H9 (cell line): ENCODE data around the gene PLOD1. TPM values are rescaled to one million over a fixed set of nuclear protein-coding genes. Genes with fewer than 3 reads are reported as not detected.
"Not testable (repeated sequence)": the region's sequence is repeated elsewhere in the genome, so short reads cannot be mapped to it uniquely, and the experiment has no call there.

ENCODE experiments used
- DNase-seq: peaks from one replicate; pipeline ENCODE4 v3.0.0-alpha.2; 2017
- H2AFZ ChIP-seq: one replicate; pipeline ENCODE4 v1.6.1; 2013; ENCODE audit warnings: mild to moderate bottlenecking, low read length, control low read depth, moderate library complexity
- H2AK5ac ChIP-seq: 2 replicates; pipeline ENCODE4 v1.6.1; 2013; ENCODE audit warnings: low read length, control low read depth, mixed read lengths; ENCODE audit not compliant: insufficient read length
- H2BK120ac ChIP-seq: one replicate; pipeline ENCODE4 v1.6.1; 2013; ENCODE audit warnings: low read depth, mild to moderate bottlenecking, low read length, control low read depth, inconsistent platforms; ENCODE audit not compliant: poor library complexity, severe bottlenecking
- H2BK12ac ChIP-seq: 2 replicates; pipeline ENCODE4 v1.6.1; 2013; ENCODE audit warnings: low read length, control low read depth, mixed read lengths, low read depth; ENCODE audit not compliant: insufficient read length
- H2BK15ac ChIP-seq: 2 replicates; pipeline ENCODE4 v1.6.1; 2013; ENCODE audit warnings: low read depth, low read length, control low read depth
- H2BK20ac ChIP-seq: one replicate; pipeline ENCODE4 v1.6.1; 2013; ENCODE audit warnings: low read depth, mild to moderate bottlenecking, low read length, control low read depth, inconsistent platforms; ENCODE audit not compliant: poor library complexity, severe bottlenecking
- H2BK5ac ChIP-seq: 2 replicates; pipeline ENCODE4 v1.6.1; 2013; ENCODE audit warnings: low read length, control low read depth, mixed read lengths; ENCODE audit not compliant: insufficient read length
- H3K14ac ChIP-seq: 2 replicates; pipeline ENCODE4 v1.6.1; 2013; ENCODE audit warnings: low read length, control low read depth; ENCODE audit not compliant: insufficient read depth
- H3K18ac ChIP-seq: 2 replicates; pipeline ENCODE4 v1.6.1; 2013; ENCODE audit warnings: low read depth, mild to moderate bottlenecking, mixed read lengths, low read length, control low read depth; ENCODE audit not compliant: insufficient read length
- H3K23ac ChIP-seq: 2 replicates; pipeline ENCODE4 v1.6.1; 2013; ENCODE audit warnings: low read length, control low read depth, mixed read lengths, low read depth; ENCODE audit not compliant: insufficient read length
- H3K23me2 ChIP-seq: 2 replicates; pipeline ENCODE4 v1.6.1; 2013; ENCODE audit warnings: low read depth, mild to moderate bottlenecking, mixed read lengths, low read length, control low read depth; ENCODE audit not compliant: insufficient read length, poor library complexity, severe bottlenecking
- H3K27ac ChIP-seq: 2 replicates; pipeline ENCODE4 v1.5.1; 2013; ENCODE audit warnings: low read length, control low read depth, mixed read lengths, low read depth; ENCODE audit not compliant: insufficient read length
- H3K27me3 ChIP-seq: 2 replicates; pipeline ENCODE4 v1.6.1; 2013; ENCODE audit warnings: low read length, control low read depth, inconsistent platforms; ENCODE audit not compliant: insufficient read depth
- H3K4ac ChIP-seq: 2 replicates; pipeline ENCODE4 v1.6.1; 2013; ENCODE audit warnings: low read depth, mild to moderate bottlenecking, control low read depth, inconsistent platforms, low read length, moderate library complexity
- H3K4me1 ChIP-seq: 2 replicates; pipeline ENCODE4 v1.6.1; 2013; ENCODE audit warnings: low read length, control low read depth, inconsistent platforms; ENCODE audit not compliant: insufficient read depth
- H3K4me2 ChIP-seq: 2 replicates; pipeline ENCODE4 v1.6.1; 2013; ENCODE audit warnings: low read length, control low read depth, mixed read lengths; ENCODE audit not compliant: insufficient read length, insufficient read depth
- H3K56ac ChIP-seq: 2 replicates; pipeline ENCODE4 v1.6.1; 2013; ENCODE audit warnings: low read depth, mild to moderate bottlenecking, mixed read lengths, low read length, control low read depth; ENCODE audit not compliant: insufficient read length
- H3K79me1 ChIP-seq: 2 replicates; pipeline ENCODE4 v1.6.1; 2013; ENCODE audit warnings: low read depth, mild to moderate bottlenecking, moderate library complexity, low read length, control low read depth, inconsistent platforms; ENCODE audit not compliant: insufficient read depth, poor library complexity, severe bottlenecking
- H3K79me2 ChIP-seq: 2 replicates; pipeline ENCODE4 v1.6.1; 2013; ENCODE audit warnings: low read length, control low read depth, inconsistent platforms; ENCODE audit not compliant: insufficient read depth
- H3K9ac ChIP-seq: 2 replicates; pipeline ENCODE4 v1.6.1; 2013; ENCODE audit warnings: low read length, control low read depth, mixed read lengths; ENCODE audit not compliant: insufficient read length; ENCODE audit errors: extremely low read depth
- H3K9me3 ChIP-seq: one replicate; pipeline ENCODE4 v1.6.1; 2013; ENCODE audit warnings: low read depth, low read length, inconsistent platforms; ENCODE audit not compliant: control insufficient read depth
- H3T11ph ChIP-seq: one replicate; pipeline ENCODE4 v1.6.1; 2013; ENCODE audit warnings: mild to moderate bottlenecking, low read length, control low read depth, inconsistent platforms
- H4K20me1 ChIP-seq: one replicate; pipeline ENCODE4 v1.6.1; 2013; ENCODE audit not compliant: control insufficient read depth, insufficient read length, insufficient read depth
- H4K5ac ChIP-seq: 2 replicates; pipeline ENCODE4 v1.6.1; 2013; ENCODE audit warnings: low read depth, mild to moderate bottlenecking, mixed read lengths, low read length, control low read depth; ENCODE audit not compliant: insufficient read length
- H4K8ac ChIP-seq: replicated peaks from 2 replicates; pipeline ENCODE4 v1.6.1; 2013; ENCODE audit warnings: low read length, control low read depth, mixed read lengths, low read depth; ENCODE audit not compliant: insufficient read length
- H4K91ac ChIP-seq: 2 replicates; pipeline ENCODE4 v1.6.1; 2013; ENCODE audit warnings: low read depth, mild to moderate bottlenecking, moderate library complexity, mixed read lengths, low read length, control low read depth; ENCODE audit not compliant: insufficient read length
- H3K27ac Mint-ChIP-seq, 3 experiments: 2 replicates in 2 of 3; 3 replicates in 1 of 3; pipeline ENCODE4 v1.8.0; 2020 to 2021; ENCODE audit warnings: mixed read lengths in 3 of 3, mild to moderate bottlenecking in 1 of 3, moderate library complexity in 1 of 3
- H3K27me3 Mint-ChIP-seq: 2 replicates; pipeline ENCODE4 v1.8.0; 2021; ENCODE audit warnings: low read depth, mild to moderate bottlenecking, moderate library complexity, mixed read lengths
- H3K36me3 Mint-ChIP-seq, 3 experiments: 2 replicates in 2 of 3; 3 replicates in 1 of 3; pipeline ENCODE4 v1.8.0; 2020 to 2021; ENCODE audit warnings: low read depth in 3 of 3, mixed read lengths in 3 of 3; ENCODE audit not compliant: insufficient read depth in 1 of 3
- H3K4me1 Mint-ChIP-seq, 2 experiments: 2 replicates each; pipeline ENCODE4 v1.8.0; 2020; ENCODE audit warnings: mixed read lengths in 2 of 2
- H3K4me3 Mint-ChIP-seq, 2 experiments: 2 replicates in 1 of 2; 3 replicates in 1 of 2; pipeline ENCODE4 v1.8.0; 2020 to 2021; ENCODE audit warnings: mild to moderate bottlenecking in 2 of 2, mixed read lengths in 2 of 2, moderate library complexity in 1 of 2
- H3K9me3 Mint-ChIP-seq, 2 experiments: 2 replicates in 1 of 2; 3 replicates in 1 of 2; pipeline ENCODE4 v1.8.0; 2020; ENCODE audit warnings: mild to moderate bottlenecking in 2 of 2, mixed read lengths in 2 of 2, moderate library complexity in 1 of 2
- WGBS: extraction: QIAGEN DNeasy Blood & Tissue Kit; methylation state at CpG from one replicate; pipeline ENCODE4 v1.1.7; 2013; ENCODE audit warnings: missing lambda C conversion rate, low lambda C conversion rate, mixed read lengths; ENCODE audit not compliant: insufficient read length; ENCODE audit errors: extremely low coverage; 5-methylcytosine and 5-hydroxymethylcytosine counted together
- total RNA-seq: library from RNA; stranded (reverse); gene quantifications from 2 replicates; pipeline ENCODE4 v1.2.1, GENCODE V29; 2021
- TF ChIP-seq, protein P1 (sequence below): fragments of 200-600 bp; sonication (generic); conservative IDR thresholded peaks from 3 replicates; pipeline ENCODE4 v1.8.0; 2021; ENCODE audit warnings: antibody characterized with exemption, mild to moderate bottlenecking

Gene PLOD1
- total RNA-seq, 1 experiment from 2014 or later, result 57.0 TPM

DNA sequence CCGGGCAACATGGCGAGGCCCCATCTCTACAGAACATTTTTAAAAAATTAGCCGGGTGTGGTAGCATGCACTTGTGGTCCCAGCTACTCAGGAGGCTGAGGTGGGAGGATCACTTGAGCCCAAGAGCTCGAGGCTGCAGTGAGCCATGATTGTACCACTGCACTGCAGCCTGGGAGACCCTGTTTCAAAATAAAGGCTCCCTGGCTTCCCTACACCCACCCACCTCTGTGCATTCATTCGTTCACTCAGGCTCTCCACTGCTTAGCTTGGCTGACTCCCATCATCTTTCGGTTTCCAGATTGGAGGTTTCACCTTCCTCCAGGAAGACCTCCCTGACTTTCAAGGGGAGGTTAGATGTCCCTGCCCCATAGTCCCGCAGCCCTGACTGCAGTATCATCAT is 22.5 kb upstream of the PLOD1 start:
- H3K23me2 ChIP-seq, result peaks cover 9% of the 10 kb centered on the region
- peaks cover 4% of the 10 kb centered on the region; the same call in 1 of the 2 replicates for H3K27me3 Mint-ChIP-seq
- no peak overlapping the region for H2AK5ac ChIP-seq
- no peak overlapping the region for H3K4me3 Mint-ChIP-seq
- H2BK120ac ChIP-seq, result no peak overlapping the region
- H3K4me1 ChIP-seq, result no peaks in the 10 kb centered on the region
- TF ChIP-seq, protein P1, sequence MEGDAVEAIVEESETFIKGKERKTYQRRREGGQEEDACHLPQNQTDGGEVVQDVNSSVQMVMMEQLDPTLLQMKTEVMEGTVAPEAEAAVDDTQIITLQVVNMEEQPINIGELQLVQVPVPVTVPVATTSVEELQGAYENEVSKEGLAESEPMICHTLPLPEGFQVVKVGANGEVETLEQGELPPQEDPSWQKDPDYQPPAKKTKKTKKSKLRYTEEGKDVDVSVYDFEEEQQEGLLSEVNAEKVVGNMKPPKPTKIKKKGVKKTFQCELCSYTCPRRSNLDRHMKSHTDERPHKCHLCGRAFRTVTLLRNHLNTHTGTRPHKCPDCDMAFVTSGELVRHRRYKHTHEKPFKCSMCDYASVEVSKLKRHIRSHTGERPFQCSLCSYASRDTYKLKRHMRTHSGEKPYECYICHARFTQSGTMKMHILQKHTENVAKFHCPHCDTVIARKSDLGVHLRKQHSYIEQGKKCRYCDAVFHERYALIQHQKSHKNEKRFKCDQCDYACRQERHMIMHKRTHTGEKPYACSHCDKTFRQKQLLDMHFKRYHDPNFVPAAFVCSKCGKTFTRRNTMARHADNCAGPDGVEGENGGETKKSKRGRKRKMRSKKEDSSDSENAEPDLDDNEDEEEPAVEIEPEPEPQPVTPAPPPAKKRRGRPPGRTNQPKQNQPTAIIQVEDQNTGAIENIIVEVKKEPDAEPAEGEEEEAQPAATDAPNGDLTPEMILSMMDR, result no peak
- no peak overlapping the region for H4K8ac ChIP-seq
- no peak overlapping the region for H2BK20ac ChIP-seq
- 0 out of 2 replicates have a peak overlapping the region, but pooled peaks have one; percentile 29 for H2BK15ac ChIP-seq
- H3T11ph ChIP-seq, result no peak overlapping the region
- no peak overlapping the region for H2BK12ac ChIP-seq
- H3K56ac ChIP-seq, result no peak overlapping the region
- no peak overlapping the region for H3K27ac ChIP-seq
- H3K27me3 ChIP-seq, result no peaks in the 10 kb centered on the region
- no CpG with 5 or more reads among the region's 7 CpGs for WGBS
- H4K5ac ChIP-seq, result no peak overlapping the region
- no peaks in the 10 kb centered on the region; a peak in 1 of 7 replicates for H3K36me3 Mint-ChIP-seq
- no peak overlapping the region for H3K4ac ChIP-seq
- H3K9me3 Mint-ChIP-seq, result no peaks in the 10 kb centered on the region; a peak in 1 of 5 replicates
- no peak overlapping the region for H3K9ac ChIP-seq
- no peak overlapping the region for H3K4me2 ChIP-seq
- H4K20me1 ChIP-seq, result no peaks in the 10 kb centered on the region
- peaks cover 15 to 16% of the 10 kb centered on the region in 2 experiments for H3K4me1 Mint-ChIP-seq
- no peaks in the 10 kb centered on the region for H3K9me3 ChIP-seq
- DNase-seq, result no peak
- no peaks in the 10 kb centered on the region for H3K79me2 ChIP-seq
- no peak overlapping the region for H3K14ac ChIP-seq
- peak overlapping the region in 1 of 3 experiments; percentile 14; a peak in 1 of 7 replicates for H3K27ac Mint-ChIP-seq
- H3K23ac ChIP-seq, result no peak overlapping the region
- H3K79me1 ChIP-seq, result no peaks in the 10 kb centered on the region
- no peak overlapping the region for H2AFZ ChIP-seq
- H2BK5ac ChIP-seq, result no peak overlapping the region
- H4K91ac ChIP-seq, result no peak overlapping the region
- no peak overlapping the region for H3K18ac ChIP-seq

DNA sequence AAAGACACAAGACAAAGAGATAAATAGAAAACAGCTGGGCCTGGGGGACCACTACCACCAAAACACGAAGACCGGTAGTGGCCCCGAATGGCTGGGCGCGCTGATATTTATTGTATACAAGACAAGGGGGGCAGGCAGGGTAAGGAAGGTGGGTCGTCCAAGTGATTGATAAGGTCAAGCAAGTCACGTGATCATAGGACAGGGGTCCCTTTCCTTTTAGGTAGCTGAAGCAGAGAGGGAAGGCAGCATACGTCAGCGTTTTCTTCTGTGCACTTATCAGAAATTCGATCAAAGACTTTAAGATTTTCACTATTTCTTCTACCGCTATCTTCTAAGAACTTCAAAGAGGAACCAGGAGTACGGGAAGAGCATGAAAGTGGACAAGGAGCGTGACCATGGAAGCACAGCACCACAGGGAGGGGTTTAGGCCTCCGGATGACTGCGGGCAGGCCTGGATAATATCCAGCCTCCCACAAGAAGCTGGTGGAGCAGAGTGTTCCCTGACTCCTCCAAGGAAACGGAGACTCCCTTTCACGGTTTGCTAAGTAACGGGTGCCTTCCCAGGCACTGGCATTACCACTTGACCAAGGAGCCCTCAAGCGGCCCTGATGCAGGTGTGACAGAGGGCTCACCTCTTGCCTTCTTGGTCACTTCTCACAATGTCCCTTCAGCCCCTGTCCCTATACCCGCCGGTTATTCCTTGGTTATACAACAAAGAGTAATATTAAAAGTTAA is 21.9 kb upstream of the PLOD1 start:
- H2BK12ac ChIP-seq, H3T11ph ChIP-seq, H3K4me1 ChIP-seq, H3K27me3 ChIP-seq, H2AK5ac ChIP-seq, H3K36me3 Mint-ChIP-seq, H3K14ac ChIP-seq, DNase-seq, H3K79me2 ChIP-seq, H4K20me1 ChIP-seq, H4K91ac ChIP-seq, H3K9me3 ChIP-seq, H4K5ac ChIP-seq, H3K23me2 ChIP-seq, H2BK120ac ChIP-seq, H4K8ac ChIP-seq, H3K27me3 Mint-ChIP-seq, H3K18ac ChIP-seq, H3K4ac ChIP-seq, H3K4me2 ChIP-seq, H3K9me3 Mint-ChIP-seq, H2BK15ac ChIP-seq, H2AFZ ChIP-seq, H3K4me3 Mint-ChIP-seq, H3K9ac ChIP-seq, H2BK5ac ChIP-seq, H3K23ac ChIP-seq, H3K27ac Mint-ChIP-seq, H3K56ac ChIP-seq, H2BK20ac ChIP-seq, H3K27ac ChIP-seq, H3K79me1 ChIP-seq: not testable (repeated sequence)
- WGBS, result no CpG with 5 or more reads among the region's 21 CpGs
- peaks cover 11 to 12% of the 10 kb centered on the region in 2 experiments for H3K4me1 Mint-ChIP-seq
